Esophagus squamous epithelium (tissue), 4 donors: ENCODE results near the gene PLIN5.

Experiments used
- POLR2A ChIP-seq, 4 donors: fragments of 450-650 bp; IDR thresholded peaks; one replicate each; pipeline ENCODE4 v1.6.1; 2017; ENCODE audit warnings: antibody characterized with exemption in 4 of 4, mild to moderate bottlenecking in 4 of 4, moderate library complexity in 3 of 4
- TF ChIP-seq, protein P1 (sequence below), 6 experiments: fragments of 450-650 bp in 4 of 6; fragments of 200-600 bp in 2 of 6; sonication (generic) in 2 of 6; IDR thresholded peaks; one replicate each; pipeline ENCODE4 v1.5.1; 2016 to 2019; ENCODE audit warnings: antibody characterized with exemption in 6 of 6, mild to moderate bottlenecking in 4 of 6, moderate library complexity in 4 of 6

- TF ChIP-seq POLR2A (IDR thresholded peaks at IDR 0.05), result no peak
- TF ChIP-seq, protein P1, sequence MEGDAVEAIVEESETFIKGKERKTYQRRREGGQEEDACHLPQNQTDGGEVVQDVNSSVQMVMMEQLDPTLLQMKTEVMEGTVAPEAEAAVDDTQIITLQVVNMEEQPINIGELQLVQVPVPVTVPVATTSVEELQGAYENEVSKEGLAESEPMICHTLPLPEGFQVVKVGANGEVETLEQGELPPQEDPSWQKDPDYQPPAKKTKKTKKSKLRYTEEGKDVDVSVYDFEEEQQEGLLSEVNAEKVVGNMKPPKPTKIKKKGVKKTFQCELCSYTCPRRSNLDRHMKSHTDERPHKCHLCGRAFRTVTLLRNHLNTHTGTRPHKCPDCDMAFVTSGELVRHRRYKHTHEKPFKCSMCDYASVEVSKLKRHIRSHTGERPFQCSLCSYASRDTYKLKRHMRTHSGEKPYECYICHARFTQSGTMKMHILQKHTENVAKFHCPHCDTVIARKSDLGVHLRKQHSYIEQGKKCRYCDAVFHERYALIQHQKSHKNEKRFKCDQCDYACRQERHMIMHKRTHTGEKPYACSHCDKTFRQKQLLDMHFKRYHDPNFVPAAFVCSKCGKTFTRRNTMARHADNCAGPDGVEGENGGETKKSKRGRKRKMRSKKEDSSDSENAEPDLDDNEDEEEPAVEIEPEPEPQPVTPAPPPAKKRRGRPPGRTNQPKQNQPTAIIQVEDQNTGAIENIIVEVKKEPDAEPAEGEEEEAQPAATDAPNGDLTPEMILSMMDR (IDR thresholded peaks at IDR 0.05), result no peak
These were observed 17.5 kb downstream of the PLIN5 start for GRCh38 chr19:4517451-4518057.
